Kidney (tissue), 14 donors: ENCODE data around the gene SEZ6L. TPM values are rescaled to one million over a fixed set of nuclear protein-coding genes. Genes with fewer than 3 reads are reported as not detected.

Experiments
- DNase-seq, 5 donors: peaks; one replicate each; pipeline ENCODE4 v3.0.0-alpha.2; 2013 to 2020
- FAIRE-seq: peaks from 2 replicates; lab custom pipeline; 2012; peaks lifted over from hg19 to GRCh38; lab: Jason Lieb, UNC
- H3K27ac ChIP-seq, 2 donors: one replicate each; pipeline ENCODE4 v1.7.0; 2013; ENCODE audit warnings: low read depth in 2 of 2, low read length in 2 of 2, inconsistent platforms in 1 of 2
- H3K27me3 ChIP-seq: one replicate; pipeline ENCODE4 v1.7.1; 2013; ENCODE audit warnings: low read length, inconsistent platforms; ENCODE audit not compliant: control insufficient read depth, insufficient read depth
- H3K36me3 ChIP-seq, 3 donors: one replicate each; pipeline versions ENCODE4 v1.7.0 to v1.7.1; 2013; ENCODE audit warnings: low read length in 3 of 3, control low read depth in 1 of 3, inconsistent platforms in 1 of 3; ENCODE audit not compliant: insufficient read depth in 3 of 3, control insufficient read depth in 2 of 3
- H3K4me1 ChIP-seq, 3 donors: one replicate each; pipeline versions ENCODE4 v1.7.0 to v1.7.1; 2013; ENCODE audit warnings: low read length in 3 of 3, inconsistent platforms in 1 of 3, low read depth in 1 of 3; ENCODE audit not compliant: control insufficient read depth in 2 of 3, insufficient read depth in 2 of 3
- H3K4me3 ChIP-seq, 3 donors: one replicate each; pipeline versions ENCODE4 v1.7.0 to v1.8.1; 2013; ENCODE audit warnings: low read length in 3 of 3, control low read depth in 1 of 3, inconsistent platforms in 1 of 3
- H3K9ac ChIP-seq, 3 donors: one replicate each; pipeline versions ENCODE4 v1.7.0 to v1.7.1; 2013; ENCODE audit warnings: low read length in 3 of 3, control low read depth in 1 of 3, inconsistent platforms in 1 of 3
- H3K9me3 ChIP-seq, 3 donors: one replicate each; pipeline versions ENCODE4 v1.7.0 to v1.7.1; 2013; ENCODE audit warnings: low read length in 3 of 3, control low read depth in 1 of 3, inconsistent platforms in 1 of 3; ENCODE audit not compliant: control insufficient read depth in 2 of 3, insufficient read depth in 1 of 3
- CTCF ChIP-seq: IDR thresholded peaks from 3 replicates; pipeline ENCODE4 v1.5.1; 2012; ENCODE audit warnings: mild to moderate bottlenecking, moderate library complexity, borderline replicate concordance; ENCODE audit not compliant: insufficient read depth; ENCODE audit errors: extremely low read depth
- intact Hi-C: fragments of 100-400 bp; cut with DNase I; formaldehyde crosslinking; loops from one replicate; pipeline ENCODE4 v1.11.1; 2022
- polyA plus RNA-seq: library from polyadenylated mRNA; stranded (reverse); fragments of 350-450 nt; fragmentation: Illumina TruSeq; extraction: RNeasy Lipid Tissue Mini Kit (QIAGEN cat#74804); gene quantifications from one replicate; pipeline ENCODE4 v1.2.3, GENCODE V29; 2014; ENCODE audit warnings: low read depth, low replicate concordance; ENCODE audit not compliant: insufficient read depth
- total RNA-seq: library from RNA; stranded (reverse); fragmentation: NEBNext Ultra II Directional; extraction: Animal tissue kit (Norgen Biotek cat#: 25700); gene quantifications from one replicate; pipeline ENCODE4 v1.2.1, GENCODE V29; 2021
- donor health status: control.
- donor health status: control.
- donor health status: control.
- donor health status: control.
- donor health status: control.
- donor health status: DM: yes; HTN: yes; CAD: no.
- donor health status: Normal renal cell carcinoma (clear cell type).

Gene SEZ6L
- total and polyA plus RNA-seq, 2 donors from 2014 or later, result 0.09 to 0.19 TPM

GRCh38 chr22:26225207-26225606, 55.9 kb downstream of the SEZ6L start:
- Histone ChIP-seq H3K27ac (no peak overlapping the region), H3K27me3 (no peaks in the 10 kb centered on the region)
- intact Hi-C loops, result no loop called here

GRCh38 chr22:26226538-26227297, 57.5 kb downstream of the SEZ6L start:
- Histone ChIP-seq H3K27ac (no peak overlapping the region), H3K9me3 (no peaks in the 10 kb centered on the region), H3K36me3 (no peaks in the 10 kb centered on the region), H3K4me3 (no peak overlapping the region), H3K27me3 (no peaks in the 10 kb centered on the region), H3K9ac (no peak overlapping the region), H3K4me1 (no peaks in the 10 kb centered on the region)
- intact Hi-C loops, result no loop called here
- DNase-seq, result no peak
- FAIRE-seq, result no peak
- TF ChIP-seq CTCF, result no peak

More at GRCh38 chr22:26225207-26225606, 55.9 kb downstream of the SEZ6L start:
- Histone ChIP-seq H3K4me3 (no peak overlapping the region), H3K9ac (no peak overlapping the region), H3K4me1 (no peaks in the 10 kb centered on the region), H3K9me3 (no peaks in the 10 kb centered on the region), H3K36me3 (no peaks in the 10 kb centered on the region)
- TF ChIP-seq CTCF, result no peak
- FAIRE-seq (no peak), DNase-seq (no peak)

GRCh38 chr22:26229910-26230309, 60.6 kb downstream of the SEZ6L start:
- no peak for DNase-seq
- Histone ChIP-seq H3K4me1 (no peaks in the 10 kb centered on the region), H3K9ac (no peak overlapping the region), H3K27me3 (no peaks in the 10 kb centered on the region), H3K4me3 (no peak overlapping the region), H3K27ac (no peak overlapping the region), H3K9me3 (no peaks in the 10 kb centered on the region), H3K36me3 (no peaks in the 10 kb centered on the region)
- no peak for FAIRE-seq
- intact Hi-C loops, result no loop called here
- no peak for TF ChIP-seq CTCF

GRCh38 chr22:26234296-26234695, 65.0 kb downstream of the SEZ6L start:
- FAIRE-seq, result no peak
- H3K9ac ChIP-seq, result no peak overlapping the region

More at GRCh38 chr22:26234296-26234695, 65.0 kb downstream of the SEZ6L start:
- H3K36me3 ChIP-seq, result no peaks in the 10 kb centered on the region
- no peaks in the 10 kb centered on the region for H3K27me3 ChIP-seq
- H3K27ac ChIP-seq, result no peak overlapping the region
- no peak overlapping the region for H3K4me3 ChIP-seq
- intact Hi-C loops, result no loop called here
- H3K4me1 ChIP-seq, result no peaks in the 10 kb centered on the region
- no peak for TF ChIP-seq CTCF
- no peak for DNase-seq
- H3K9me3 ChIP-seq, result no peaks in the 10 kb centered on the region
